GM21367 (cell line): ENCODE results near the gene ZNRF2.
"Not testable (repeated sequence)": the region's sequence is repeated elsewhere in the genome, so short reads cannot be mapped to it uniquely, and the experiment has no call there.

ENCODE experiments used
- ATAC-seq: cut with Tn5 transposase; IDR thresholded peaks from one replicate; pipeline ENCODE4 v1.9.1; 2021; ENCODE audit not compliant: unreplicated experiment

ZNRF2 gene

DNA sequence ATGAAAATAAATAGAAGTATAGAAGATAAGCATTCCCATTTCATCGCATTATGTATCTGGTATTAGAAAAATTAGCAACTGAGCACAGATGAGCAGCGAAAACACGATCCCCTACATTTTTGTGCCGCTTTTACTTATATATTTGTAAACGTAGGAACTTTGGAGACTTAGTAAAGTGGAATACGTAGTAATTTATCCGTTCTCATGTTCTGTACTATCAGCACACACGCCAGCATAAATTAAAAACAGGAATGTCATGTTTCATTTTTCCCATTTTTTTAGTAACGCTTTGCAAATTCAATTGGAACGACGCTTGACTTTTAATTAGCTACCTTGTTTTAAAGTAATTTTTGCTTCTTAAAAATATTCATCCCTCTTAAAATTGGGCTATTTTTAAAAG is 2.4 kb downstream of the ZNRF2 start:
- ATAC-seq = no peak

DNA sequence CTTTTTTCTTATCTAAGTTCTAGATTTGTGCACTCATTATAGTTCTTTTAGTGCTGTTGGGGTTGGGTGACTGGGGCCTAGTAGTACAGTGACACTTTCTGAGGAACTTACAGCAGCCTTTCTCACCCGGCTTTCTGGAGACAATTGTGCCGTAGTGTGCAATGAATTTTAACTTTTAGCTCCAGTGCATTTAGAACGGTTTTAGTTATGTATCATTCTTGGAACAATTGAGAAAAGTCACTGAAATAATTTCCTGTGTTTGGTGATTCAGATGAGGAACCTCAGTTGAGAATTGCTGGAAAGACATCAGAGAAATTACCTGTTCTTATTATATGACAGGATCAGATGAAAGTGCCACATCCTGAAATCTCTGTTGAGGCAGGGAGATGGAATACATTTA is 3.2 kb downstream of the ZNRF2 start:
- ATAC-seq = not testable (repeated sequence)

DNA sequence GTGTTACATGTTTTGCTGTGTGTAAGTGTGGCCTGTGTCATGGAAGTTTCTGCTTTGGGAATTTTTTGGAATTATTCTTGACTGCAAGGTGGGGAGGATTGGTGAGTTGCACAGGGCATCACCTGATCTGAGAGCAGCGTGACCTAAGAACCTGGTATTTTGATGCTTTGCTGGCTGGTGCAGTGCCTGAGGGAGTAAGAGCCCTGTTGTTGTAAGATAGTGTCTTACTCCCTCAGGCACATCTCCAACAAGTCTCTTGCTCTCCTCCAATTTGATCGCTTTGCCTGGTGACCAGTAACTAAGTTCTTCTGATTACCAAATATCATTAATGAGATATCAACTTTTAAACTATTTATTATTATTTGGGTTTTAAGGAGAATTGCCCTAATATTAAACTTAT is 5.2 kb downstream of the ZNRF2 start:
- not testable (repeated sequence) for ATAC-seq

DNA sequence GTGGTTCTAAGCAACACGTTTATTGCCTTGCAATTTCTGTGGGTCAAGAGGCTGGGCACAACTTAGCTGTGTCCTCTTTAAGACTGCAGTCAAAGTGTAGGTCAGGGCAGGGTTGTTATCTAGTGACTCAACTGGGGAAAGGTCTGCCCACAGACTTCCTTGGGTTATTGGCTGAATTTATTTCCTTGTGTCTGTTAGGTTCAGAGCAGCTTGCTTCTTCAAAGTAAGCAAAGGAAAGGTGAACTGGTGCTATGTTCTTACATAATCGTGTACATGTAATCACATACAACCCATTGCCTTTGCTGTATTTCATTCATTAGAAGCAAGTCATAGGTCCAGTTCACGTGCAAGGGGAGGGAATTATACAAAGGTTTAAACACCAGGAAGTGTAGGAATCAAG is 5.9 kb downstream of the ZNRF2 start:
- not testable (repeated sequence) for ATAC-seq

DNA sequence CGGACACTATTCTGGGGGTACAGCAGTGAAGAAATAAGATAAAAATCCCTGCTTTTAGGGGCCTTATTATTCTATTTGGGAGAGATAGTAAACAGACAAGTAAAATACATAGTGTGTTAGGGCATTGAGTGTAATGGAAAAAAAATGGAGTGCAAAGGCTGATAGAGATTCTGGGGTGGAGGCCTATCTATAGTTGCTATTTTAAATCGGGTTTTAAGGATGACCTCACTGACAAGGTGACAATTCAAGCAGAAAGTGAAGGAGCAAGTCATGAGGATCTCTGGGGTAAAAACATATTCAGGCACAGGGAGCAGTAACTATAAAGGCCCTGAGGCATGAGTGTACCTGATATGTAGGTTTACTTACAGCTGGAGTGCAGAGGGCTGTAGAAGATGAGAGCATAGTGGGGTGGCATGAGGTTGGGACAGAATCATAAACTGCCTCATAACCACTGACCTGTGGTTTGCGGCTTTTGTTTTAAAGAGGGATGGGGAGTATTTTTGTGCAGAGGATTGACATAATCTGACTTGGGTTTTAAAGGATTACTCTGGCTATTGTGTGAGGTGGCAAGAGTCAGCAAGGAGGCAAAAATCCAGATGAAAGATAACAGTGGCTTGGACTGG is 8.1 kb downstream of the ZNRF2 start:
- ATAC-seq = not testable (repeated sequence)

DNA sequence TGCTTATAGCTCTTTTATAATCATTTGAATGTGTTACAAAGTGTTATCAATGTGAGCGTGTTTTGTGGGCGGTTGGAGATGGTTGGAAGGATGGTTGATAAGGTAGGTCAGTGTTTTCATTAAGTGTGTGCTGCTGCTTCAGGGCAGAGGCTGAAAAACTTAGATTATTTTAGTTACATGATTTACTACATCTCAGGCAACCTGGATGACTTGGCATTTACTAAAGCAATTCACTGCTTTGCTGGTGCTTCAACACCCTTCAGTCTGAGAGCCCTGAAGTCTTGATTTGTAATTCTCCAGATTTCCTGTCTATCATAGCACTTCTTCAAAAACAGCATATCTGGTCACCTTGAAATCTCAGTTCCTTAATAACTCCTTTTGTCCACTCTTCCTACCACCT is 11.9 kb downstream of the ZNRF2 start:
- ATAC-seq = not testable (repeated sequence)

DNA sequence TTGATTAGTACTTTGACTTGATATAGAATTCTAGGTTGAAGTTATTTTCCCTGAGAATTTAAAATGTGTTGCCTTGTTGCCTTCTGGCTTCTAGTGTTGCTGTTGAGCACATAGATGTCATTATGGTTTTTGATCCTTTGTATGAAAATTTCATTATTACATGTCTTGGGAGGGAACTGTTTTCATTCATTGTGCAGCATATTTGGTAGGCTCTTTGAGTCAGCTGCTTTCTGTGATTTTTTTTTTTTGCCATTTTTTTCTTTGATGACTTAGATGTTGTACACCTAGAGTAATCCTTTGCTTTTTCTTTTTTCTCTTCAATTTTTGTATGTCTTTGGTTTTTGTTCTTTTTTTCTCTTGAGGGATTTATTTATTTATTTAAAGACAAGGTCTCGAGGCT is 13.1 kb downstream of the ZNRF2 start:
- ATAC-seq = not testable (repeated sequence)

DNA sequence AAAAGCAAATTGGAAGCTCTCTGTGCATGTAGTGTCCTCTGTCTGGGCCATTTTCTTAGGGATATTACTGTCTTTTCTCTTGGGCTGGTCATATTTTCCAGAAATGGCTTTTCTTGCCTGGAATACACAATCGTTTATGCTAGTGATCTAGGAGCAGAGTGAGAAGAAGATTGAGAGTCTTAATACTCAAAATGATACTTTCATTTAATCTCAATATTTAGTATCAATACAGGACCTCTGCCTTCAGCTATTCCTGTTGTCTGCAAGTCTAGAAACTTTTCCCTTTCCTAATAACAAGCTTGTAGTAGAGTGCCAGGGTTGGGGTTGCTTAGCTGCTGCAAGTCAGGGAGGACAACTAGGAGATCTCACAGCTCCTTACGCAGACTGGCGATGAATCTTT is 14.0 kb downstream of the ZNRF2 start:
- ATAC-seq = not testable (repeated sequence)

DNA sequence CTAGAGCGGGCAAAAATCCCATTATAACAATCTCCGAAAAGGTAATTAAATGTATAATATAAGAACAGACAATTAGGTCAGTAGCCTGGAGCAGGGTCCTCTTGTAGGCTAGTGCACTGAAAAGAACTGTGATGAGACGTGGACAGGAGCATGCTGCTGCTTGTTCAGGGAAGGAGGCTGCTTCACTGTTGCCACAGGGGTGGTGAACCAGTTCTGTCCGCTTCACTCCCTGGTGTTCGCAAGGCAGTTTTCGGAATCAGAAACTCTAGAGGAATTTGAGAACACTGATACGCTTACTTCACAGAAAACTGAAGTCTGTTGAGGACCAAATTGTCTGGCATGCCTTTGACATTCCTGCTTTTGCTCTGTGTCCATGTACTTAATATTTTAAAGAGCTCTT is 17.4 kb downstream of the ZNRF2 start:
- no peak for ATAC-seq

DNA sequence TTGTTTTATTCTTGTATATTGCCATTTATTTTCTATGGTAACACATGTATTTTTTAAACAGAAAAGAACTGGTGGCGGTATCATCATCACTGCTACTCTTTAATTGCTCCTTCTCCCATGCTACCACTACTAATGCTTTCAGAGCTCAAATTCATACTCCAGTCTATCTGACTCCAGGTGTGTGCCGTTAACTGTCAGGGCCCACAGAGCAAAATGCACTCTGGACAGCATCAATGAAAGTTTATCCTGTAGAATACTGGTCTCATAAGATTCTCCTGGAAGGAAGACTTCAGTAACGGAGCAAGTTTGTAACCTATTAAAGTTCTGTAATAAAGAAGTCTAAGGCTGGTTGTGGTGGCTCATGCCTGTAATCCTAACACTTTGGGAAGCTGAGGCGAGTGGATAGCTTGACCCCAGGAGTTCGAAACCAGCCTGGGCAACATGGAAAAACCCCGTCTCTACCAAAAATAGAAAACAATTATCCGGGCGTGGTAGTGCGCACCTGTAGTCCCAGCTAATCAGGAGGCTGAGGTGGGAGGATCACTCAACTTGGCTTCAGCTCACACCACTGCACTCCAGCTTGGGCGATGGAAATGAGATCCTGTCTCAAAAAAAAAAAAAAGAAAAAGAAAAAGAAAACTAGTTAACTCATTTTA is 18.4 kb downstream of the ZNRF2 start:
- no peak for ATAC-seq

DNA sequence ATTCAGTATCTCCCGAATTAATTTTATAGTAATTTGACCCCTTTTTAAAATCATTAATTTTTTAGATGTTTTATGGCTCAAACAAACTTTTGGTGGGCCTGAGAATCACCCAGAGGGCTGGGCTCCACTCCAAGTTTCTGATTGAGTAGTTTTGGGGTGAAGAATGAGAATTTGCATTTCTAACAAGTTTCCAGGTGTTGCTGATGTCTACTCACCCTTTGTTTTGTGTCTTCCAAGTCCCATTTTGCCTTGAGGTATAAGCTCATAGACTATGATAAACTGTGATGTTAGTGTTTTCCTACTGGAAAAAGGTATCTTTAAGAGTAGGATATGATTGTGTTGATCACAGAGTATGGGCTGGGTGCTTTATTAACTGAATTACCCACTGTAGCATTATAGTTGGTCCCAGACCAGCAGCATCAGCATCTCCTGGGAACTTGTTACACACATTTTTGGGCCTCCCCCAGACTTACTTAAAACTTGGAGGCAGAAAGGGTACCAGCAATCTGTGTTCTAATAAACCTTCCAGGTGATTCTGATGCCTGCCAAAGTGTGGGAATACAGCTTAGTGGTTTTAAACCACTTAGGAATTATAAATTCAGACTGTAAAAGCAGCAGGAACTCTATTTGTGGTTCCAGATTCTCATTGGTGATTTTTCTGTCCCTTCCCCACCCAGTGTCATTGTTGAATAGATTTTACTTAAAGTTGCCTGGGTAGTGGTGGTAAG is 19.1 kb downstream of the ZNRF2 start:
- no peak for ATAC-seq

DNA sequence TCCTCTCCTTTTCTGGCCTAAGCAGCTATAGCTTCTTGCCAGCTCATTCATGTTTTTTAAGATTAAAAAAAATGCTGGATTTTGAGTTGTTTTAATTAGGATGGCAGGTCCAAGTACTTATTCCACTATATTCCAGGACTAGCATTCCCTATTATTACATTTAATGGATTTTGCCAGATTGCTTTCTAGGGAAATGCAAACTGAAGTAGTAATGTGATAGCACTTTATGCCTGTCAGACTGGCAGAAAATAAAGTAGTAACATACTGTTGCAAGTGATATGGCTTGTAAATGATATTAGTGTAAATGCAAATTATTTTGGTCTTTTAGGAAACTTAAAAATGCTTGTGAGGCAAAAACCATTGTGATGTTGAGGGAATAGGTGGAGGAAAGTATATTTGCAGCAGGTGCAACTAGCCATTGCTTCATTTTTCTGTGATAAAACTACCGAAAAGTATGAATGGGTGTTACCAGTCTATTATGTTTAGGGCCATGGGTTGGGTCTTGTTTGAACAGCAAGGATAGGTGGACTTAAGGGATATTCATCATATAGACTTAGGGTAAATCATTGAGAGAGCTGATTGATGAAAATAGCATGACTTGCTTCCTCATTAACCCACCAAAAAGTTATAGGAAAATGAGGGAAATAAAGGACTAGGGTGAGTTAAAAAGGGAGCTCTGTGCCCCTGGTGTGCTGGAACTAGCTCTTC is 19.9 kb downstream of the ZNRF2 start:
- no peak for ATAC-seq

DNA sequence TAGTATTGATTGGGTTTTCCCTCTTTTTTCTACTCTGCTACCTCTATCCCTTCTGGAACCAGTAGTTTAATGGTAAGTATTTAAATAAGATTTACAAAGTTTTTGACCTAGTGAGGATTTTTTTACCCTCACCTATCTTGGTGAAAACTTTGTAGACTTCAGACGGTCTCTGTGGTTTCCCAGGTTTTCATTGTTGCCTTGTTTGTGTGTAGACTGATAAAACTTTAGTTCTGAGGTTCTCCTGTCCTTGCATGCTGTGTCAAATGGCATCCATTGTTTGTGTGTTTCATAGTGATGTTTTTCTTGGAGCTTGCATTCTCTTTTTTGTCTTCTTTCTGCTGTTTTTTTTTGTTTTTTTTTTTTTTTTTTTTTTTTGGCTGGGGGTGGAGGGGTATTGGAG is 22.6 kb downstream of the ZNRF2 start:
- ATAC-seq = no peak

DNA sequence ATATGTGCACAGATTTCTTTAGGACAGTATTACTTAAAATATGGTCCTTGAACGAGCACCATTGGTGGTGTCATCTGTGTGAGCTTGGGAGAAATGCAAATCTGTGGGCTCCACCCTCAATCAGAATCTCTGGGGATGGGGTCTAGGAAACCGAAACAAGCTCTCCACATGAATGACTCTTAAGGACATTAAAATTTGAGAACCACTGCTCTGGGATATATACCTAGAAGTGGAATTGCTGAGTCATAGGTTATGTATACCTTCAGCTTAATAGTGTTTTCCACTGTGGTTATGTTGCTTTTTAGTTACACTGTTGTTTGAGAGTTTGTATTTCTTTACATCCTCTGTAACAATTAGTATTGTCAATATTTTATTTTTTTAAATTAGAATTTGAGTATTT is 24.0 kb downstream of the ZNRF2 start:
- ATAC-seq = no peak

DNA sequence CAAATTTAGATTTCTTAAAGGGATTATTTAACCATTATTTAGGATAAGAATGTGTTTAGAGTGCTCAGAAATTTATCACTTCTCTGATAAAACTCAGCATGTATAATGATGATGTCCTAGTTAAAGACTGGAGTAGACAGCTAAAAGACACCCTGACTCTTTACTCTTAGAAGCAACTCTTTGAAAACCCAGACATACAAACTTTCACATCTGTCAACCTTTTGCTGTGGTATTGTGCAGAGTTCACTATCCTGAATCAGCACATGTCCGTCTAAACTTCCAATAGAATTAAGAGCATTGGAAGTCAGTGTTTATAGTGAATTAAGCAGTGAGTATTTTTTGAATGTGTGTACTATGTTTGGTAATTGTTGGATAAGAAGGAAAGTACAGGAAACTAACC is 24.9 kb downstream of the ZNRF2 start:
- ATAC-seq = no peak

DNA sequence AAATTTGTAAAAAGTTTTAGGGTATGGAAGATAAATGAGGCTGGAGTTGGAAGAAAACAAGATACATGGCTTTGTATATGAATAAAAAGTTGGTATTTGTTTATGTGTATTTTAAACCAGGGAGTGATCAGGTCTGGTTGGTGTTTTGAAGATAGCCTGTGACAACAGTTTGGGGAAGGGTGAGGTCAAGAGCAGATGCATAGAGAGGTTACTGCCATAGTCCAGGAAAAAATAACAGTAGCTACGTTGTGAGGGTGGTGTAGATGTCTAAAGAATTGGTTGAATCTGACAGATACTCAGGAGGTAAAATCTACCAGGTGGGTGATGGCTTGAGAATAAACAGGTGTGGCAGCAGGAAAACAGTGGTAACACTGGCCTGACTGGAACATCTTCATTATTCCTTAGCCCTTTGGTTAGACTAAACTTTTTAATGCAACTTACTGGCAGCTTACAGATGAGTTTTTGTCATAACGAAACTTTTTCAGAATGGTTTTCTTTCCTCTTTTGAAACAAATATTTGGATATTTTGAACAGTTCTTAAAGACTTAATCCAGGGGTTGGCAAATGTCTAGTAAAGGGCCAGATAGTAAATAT is 25.5 kb downstream of the ZNRF2 start:
- ATAC-seq = no peak

DNA sequence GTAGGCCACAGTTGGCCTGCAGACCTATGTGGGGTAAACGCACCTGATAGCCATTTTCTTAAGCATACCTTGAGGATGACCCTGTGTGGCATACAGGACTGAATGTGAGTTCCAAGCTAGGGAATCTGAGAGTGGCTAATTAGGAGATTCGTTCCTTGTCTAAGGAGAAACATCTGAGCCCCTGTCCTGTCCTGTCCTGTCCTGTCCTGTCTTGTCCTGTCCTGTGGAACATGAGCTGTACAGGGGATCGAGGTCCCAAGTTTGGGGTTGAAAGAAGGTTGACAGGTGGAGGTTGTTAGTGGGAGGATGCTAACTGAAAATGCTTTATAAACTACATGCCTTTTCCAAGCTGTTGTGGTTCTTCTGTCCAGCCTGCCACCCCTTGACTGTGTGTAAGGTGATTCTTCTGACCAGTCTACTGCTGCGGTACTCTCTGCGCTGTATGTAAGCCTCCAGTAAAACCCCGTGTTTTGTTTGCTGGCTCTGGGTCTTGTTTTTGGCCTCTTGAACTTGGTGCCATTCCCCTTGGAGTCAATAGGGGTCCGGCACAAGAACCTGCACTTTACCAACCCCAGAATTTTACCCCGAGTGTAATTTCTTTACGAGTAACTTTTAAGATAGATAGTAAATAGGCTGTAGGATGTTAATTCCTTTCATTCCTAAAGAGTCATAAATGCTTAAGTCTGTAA is 26.4 kb downstream of the ZNRF2 start:
- ATAC-seq = no peak

DNA sequence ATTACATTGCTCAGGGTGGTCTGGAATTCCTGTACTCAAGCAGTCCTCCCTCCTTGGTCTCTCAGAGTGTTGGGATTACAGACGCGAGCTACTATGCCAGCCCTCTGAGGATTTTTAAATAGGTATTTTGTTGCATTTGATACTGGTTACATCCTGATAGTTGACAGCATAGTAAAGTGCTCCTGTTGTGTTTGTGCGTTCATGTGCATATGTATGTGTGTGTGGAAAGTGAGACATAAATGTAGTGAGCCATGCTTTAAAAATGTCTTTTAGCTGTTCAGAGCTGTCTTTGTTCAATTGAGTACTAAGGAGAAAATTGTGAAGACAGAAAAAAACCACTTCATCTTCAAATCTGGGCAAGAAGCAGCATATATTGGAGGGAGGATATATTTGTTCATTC is 27.8 kb downstream of the ZNRF2 start:
- ATAC-seq = no peak

DNA sequence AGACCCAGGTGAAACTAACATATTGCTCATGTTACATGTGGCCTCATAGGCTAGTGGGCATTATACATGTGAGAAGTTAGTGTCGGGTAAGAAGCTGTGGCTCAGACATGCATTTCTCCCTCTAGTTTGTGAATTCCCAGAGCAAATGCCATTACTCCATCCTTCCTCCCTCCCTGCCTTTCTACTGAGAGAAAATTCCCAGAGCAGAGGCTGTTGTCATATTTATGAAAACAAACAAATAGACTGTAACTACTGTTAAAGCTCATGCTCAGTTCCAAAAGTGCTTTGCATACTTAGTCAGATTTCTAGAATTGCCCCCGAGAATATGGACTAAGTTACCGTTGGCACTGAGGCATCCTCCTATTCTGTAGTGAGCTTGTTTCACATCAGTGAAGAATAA is 29.0 kb downstream of the ZNRF2 start:
- ATAC-seq = no peak

DNA sequence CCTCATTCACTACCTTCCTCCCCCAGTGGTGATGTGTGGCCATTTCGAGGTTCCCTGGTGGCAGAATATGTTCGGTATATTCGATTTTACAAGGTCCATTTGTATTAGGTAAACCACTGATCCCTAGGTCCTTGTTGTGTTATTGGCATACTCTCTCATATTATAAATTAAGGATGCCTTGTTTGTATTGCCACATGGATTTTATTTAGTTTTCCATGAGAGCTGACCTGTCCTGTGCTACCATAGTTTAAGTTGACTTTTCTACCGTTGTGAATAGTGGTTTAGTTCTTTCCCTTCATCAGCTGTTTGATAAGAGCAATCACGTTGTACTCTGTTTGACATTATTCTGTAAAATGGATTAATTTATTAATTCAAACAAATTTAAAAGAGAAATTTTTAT is 29.4 kb downstream of the ZNRF2 start:
- ATAC-seq = no peak

DNA sequence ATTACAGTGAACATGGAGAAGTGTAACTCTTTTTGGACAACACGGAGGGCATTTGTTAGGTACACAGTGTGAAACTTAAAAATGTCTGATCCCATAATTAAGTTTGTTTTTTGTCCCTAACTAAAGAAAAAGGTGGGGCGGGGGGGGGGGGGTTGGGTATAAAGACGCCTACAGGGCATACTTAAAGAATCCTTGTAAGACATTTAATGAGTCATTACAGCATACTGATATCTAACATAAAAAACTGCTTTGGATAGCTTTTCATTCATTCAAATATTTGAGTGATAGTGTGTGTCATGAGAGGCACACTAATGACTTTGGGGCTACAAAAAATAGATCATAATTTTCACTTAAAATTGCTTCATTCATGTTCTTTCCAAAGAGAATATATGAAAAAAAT is 31.2 kb downstream of the ZNRF2 start:
- no peak for ATAC-seq
